Liver (tissue), 9 donors: Measurements from ENCODE around the gene BTK. TPM values are rescaled to one million over a fixed set of nuclear protein-coding genes. Genes with fewer than 3 reads are reported as not detected.

ENCODE experiments used
- DNase-seq: peaks from one replicate; pipeline ENCODE4 v3.0.0-alpha.2; 2017; ENCODE audit warnings: low spot score
- H3K27ac ChIP-seq, 2 donors: one replicate each; pipeline ENCODE4 v1.7.0; 2013; ENCODE audit warnings: inconsistent platforms in 2 of 2, low read length in 2 of 2, control low read depth in 1 of 2, low read depth in 1 of 2, mild to moderate bottlenecking in 1 of 2
- H3K27me3 ChIP-seq, 4 donors: one replicate each; pipeline versions ENCODE4 v1.6.1 to v1.7.0; 2013; ENCODE audit warnings: low read length in 3 of 4, inconsistent platforms in 1 of 4, mild to moderate bottlenecking in 1 of 4, moderate library complexity in 1 of 4; ENCODE audit not compliant: control insufficient read depth in 4 of 4, insufficient read depth in 4 of 4
- H3K36me3 ChIP-seq, 4 donors: one replicate each; pipeline versions ENCODE4 v1.6.1 to v1.7.0; 2013; ENCODE audit warnings: low read length in 3 of 4, mild to moderate bottlenecking in 3 of 4, low read depth in 1 of 4, moderate library complexity in 1 of 4; ENCODE audit not compliant: control insufficient read depth in 4 of 4, insufficient read depth in 3 of 4
- H3K4me1 ChIP-seq, 4 donors: one replicate each; pipeline versions ENCODE4 v1.6.1 to v1.7.0; 2013; ENCODE audit warnings: low read length in 3 of 4, mild to moderate bottlenecking in 3 of 4, moderate library complexity in 1 of 4; ENCODE audit not compliant: control insufficient read depth in 4 of 4, insufficient read depth in 4 of 4
- H3K4me3 ChIP-seq, 3 donors: one replicate each; pipeline versions ENCODE4 v1.6.1 to v1.7.0; 2013; ENCODE audit warnings: low read length in 3 of 3, control low read depth in 1 of 3, low read depth in 1 of 3, mild to moderate bottlenecking in 1 of 3
- H3K9ac ChIP-seq, 2 donors: one replicate each; pipeline ENCODE4 v1.7.0; 2013; ENCODE audit warnings: low read length in 2 of 2, mild to moderate bottlenecking in 2 of 2, moderate library complexity in 2 of 2, control low read depth in 1 of 2, low read depth in 1 of 2
- H3K9me3 ChIP-seq, 4 donors: one replicate each; pipeline versions ENCODE4 v1.6.1 to v1.7.0; 2013; ENCODE audit warnings: low read length in 3 of 4; ENCODE audit not compliant: control insufficient read depth in 4 of 4
- ATF3 ChIP-seq: IDR thresholded peaks from 2 replicates; pipeline ENCODE4 v1.6.1; 2016; ENCODE audit warnings: antibody characterized with exemption
- CTCF ChIP-seq: fragments of 150-350 bp; IDR thresholded peaks from 2 replicates; pipeline ENCODE4 v1.5.1; 2017; ENCODE audit warnings: improper control_type of control experiment, low read depth, low read length; ENCODE audit not compliant: missing input control
- EGR1 ChIP-seq, 2 donors: IDR thresholded peaks; 2 replicates each; pipeline ENCODE4 v1.6.1; 2016 to 2018; ENCODE audit warnings: antibody characterized with exemption in 2 of 2, low read depth in 2 of 2
- FOXA1 ChIP-seq: IDR thresholded peaks from 2 replicates; pipeline ENCODE4 v1.6.1; 2016; ENCODE audit warnings: antibody characterized with exemption
- FOXA2 ChIP-seq: IDR thresholded peaks from 2 replicates; pipeline ENCODE4 v1.6.1; 2016; ENCODE audit warnings: antibody characterized with exemption
- GABPA ChIP-seq, 2 donors: IDR thresholded peaks in 1 of 2; conservative IDR thresholded peaks in 1 of 2; 2 replicates each; pipeline ENCODE4 v1.6.1; 2016; ENCODE audit warnings: antibody characterized with exemption in 2 of 2, mild to moderate bottlenecking in 1 of 2, moderate library complexity in 1 of 2
- HNF4A ChIP-seq, 2 donors: conservative IDR thresholded peaks; 2 replicates each; pipeline ENCODE4 v1.6.1; 2016; ENCODE audit warnings: antibody characterized with exemption in 2 of 2, mild to moderate bottlenecking in 2 of 2
- HNF4G ChIP-seq: IDR thresholded peaks from 2 replicates; pipeline ENCODE4 v1.6.1; 2016; ENCODE audit warnings: antibody characterized with exemption
- JUND ChIP-seq, 2 donors: IDR thresholded peaks; 2 replicates each; pipeline ENCODE4 v1.6.1; 2016; ENCODE audit warnings: antibody characterized with exemption in 2 of 2
- MAX ChIP-seq: IDR thresholded peaks from 2 replicates; pipeline ENCODE4 v1.6.1; 2016; ENCODE audit warnings: antibody characterized with exemption
- NR2F2 ChIP-seq: IDR thresholded peaks from 2 replicates; pipeline ENCODE4 v1.6.1; 2016; ENCODE audit warnings: antibody characterized with exemption
- RAD21 ChIP-seq, 2 donors: IDR thresholded peaks; 2 replicates each; pipeline ENCODE4 v1.6.1; 2016; ENCODE audit warnings: antibody characterized with exemption in 2 of 2, mild to moderate bottlenecking in 2 of 2
- RXRA ChIP-seq, 2 donors: IDR thresholded peaks; 2 replicates each; pipeline ENCODE4 v1.6.1; 2017 to 2018; ENCODE audit warnings: antibody characterized with exemption in 2 of 2, mild to moderate bottlenecking in 1 of 2
- SP1 ChIP-seq: IDR thresholded peaks from 2 replicates; pipeline ENCODE4 v1.6.1; 2018; ENCODE audit warnings: antibody characterized with exemption, mild to moderate bottlenecking
- TAF1 ChIP-seq: conservative IDR thresholded peaks from 2 replicates; pipeline ENCODE4 v1.6.1; 2016; ENCODE audit warnings: antibody characterized with exemption, mild to moderate bottlenecking
- YY1 ChIP-seq: IDR thresholded peaks from 2 replicates; pipeline ENCODE4 v1.6.1; 2016; ENCODE audit warnings: antibody characterized with exemption, mild to moderate bottlenecking
- ZBTB33 ChIP-seq: IDR thresholded peaks from 2 replicates; pipeline ENCODE4 v1.6.1; 2016; ENCODE audit warnings: antibody characterized with exemption
- WGBS: extraction: QIAGEN DNeasy Blood & Tissue Kit; methylation state at CpG from one replicate; pipeline ENCODE4 v1.1.7; 2013; 5-methylcytosine and 5-hydroxymethylcytosine counted together
- polyA plus RNA-seq, 2 donors: library from polyadenylated mRNA; stranded (reverse) in 1 of 2; unstranded in 1 of 2; fragments of 200-250 nt in 1 of 2; fragments of >200 nt in 1 of 2; fragmentation: Nextera tagmentation in 1 of 2; extraction: Ambion mirVana in 1 of 2; gene quantifications; one replicate each; pipeline versions ENCODE4 v1.2.1 to v1.2.3, GENCODE V29; 2013 to 2015
- total RNA-seq, 2 donors: library from RNA; depleted of rRNA; stranded (reverse); fragments of >200 nt; gene quantifications; one replicate each; pipeline ENCODE4 v1.2.3, GENCODE V29; 2014
- TF ChIP-seq, protein P1 (sequence below): IDR thresholded peaks from 2 replicates; pipeline ENCODE4 v1.6.1; 2016; ENCODE audit warnings: antibody characterized with exemption, mild to moderate bottlenecking
- donor health status: healthy.
- donor health status: healthy.
- donor health status: healthy.
- donor health status: healthy.
- donor health status: healthy.

The BTK gene
- total and polyA plus RNA-seq, 4 donors: 0.99 to 22.6 (median 2.3) TPM

DNA sequence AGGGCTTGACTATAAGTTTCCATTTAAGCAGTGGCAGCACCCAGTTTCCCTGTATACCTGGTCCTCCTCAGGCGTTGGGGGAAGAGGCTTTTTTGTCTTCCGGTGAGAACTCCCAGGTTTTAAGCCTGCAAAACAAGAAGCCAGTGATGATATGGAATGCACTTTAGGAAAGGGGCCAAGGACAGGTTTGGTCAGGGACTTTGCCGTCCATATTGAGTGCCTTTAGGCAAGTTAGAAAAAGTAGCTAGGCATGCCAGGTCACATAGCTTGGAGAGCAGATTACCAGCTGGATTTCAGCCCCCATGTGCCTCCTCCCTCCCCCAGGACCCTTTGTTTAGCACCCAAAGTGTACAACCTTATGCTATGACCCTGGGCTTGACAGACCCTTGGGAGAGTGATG, 23.9 kb downstream of the BTK start:
- Histone ChIP-seq H3K4me1 (no peaks in the 10 kb centered on the region), H3K9ac (no peak overlapping the region), H3K9me3 (no peaks in the 10 kb centered on the region), H3K36me3 (peaks cover 0 to 2% (median 0%) of the 10 kb centered on the region in 4 donors), H3K27me3 (no peaks in the 10 kb centered on the region), H3K4me3 (no peak overlapping the region), H3K27ac (no peak overlapping the region)
- 86% methylated on average over 3 of the region's 3 CpGs for WGBS
- TF ChIP-seq JUND (IDR thresholded peaks at IDR 0.05) (no peak), EGR1 (IDR thresholded peaks at IDR 0.05; ENCODE audit: low read depth in 2 of 2) (no peak), GABPA (IDR thresholded peaks at IDR 0.05 in 1 of 2, conservative IDR thresholded peaks at IDR 0.05 in 1 of 2) (no peak), ZBTB33 (no peak), RAD21 (IDR thresholded peaks at IDR 0.05) (no peak), RXRA (IDR thresholded peaks at IDR 0.05) (no peak), MAX (no peak), HNF4G (no peak), TAF1 (no peak), NR2F2 (no peak), HNF4A (conservative IDR thresholded peaks at IDR 0.05) (no peak), CTCF (no peak), FOXA2 (no peak), YY1 (no peak), FOXA1 (no peak), SP1 (no peak), ATF3 (no peak)
- TF ChIP-seq, protein P1, sequence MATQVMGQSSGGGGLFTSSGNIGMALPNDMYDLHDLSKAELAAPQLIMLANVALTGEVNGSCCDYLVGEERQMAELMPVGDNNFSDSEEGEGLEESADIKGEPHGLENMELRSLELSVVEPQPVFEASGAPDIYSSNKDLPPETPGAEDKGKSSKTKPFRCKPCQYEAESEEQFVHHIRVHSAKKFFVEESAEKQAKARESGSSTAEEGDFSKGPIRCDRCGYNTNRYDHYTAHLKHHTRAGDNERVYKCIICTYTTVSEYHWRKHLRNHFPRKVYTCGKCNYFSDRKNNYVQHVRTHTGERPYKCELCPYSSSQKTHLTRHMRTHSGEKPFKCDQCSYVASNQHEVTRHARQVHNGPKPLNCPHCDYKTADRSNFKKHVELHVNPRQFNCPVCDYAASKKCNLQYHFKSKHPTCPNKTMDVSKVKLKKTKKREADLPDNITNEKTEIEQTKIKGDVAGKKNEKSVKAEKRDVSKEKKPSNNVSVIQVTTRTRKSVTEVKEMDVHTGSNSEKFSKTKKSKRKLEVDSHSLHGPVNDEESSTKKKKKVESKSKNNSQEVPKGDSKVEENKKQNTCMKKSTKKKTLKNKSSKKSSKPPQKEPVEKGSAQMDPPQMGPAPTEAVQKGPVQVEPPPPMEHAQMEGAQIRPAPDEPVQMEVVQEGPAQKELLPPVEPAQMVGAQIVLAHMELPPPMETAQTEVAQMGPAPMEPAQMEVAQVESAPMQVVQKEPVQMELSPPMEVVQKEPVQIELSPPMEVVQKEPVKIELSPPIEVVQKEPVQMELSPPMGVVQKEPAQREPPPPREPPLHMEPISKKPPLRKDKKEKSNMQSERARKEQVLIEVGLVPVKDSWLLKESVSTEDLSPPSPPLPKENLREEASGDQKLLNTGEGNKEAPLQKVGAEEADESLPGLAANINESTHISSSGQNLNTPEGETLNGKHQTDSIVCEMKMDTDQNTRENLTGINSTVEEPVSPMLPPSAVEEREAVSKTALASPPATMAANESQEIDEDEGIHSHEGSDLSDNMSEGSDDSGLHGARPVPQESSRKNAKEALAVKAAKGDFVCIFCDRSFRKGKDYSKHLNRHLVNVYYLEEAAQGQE: no peak
- no peak for DNase-seq
